Activated CD4-positive, alpha-beta T cell treated with anti-CD3 and anti-CD28 coated beads, Interleukin-2, amount 10 ng/mL, durations not matched to agents 24 days and 14 days (primary cell): ENCODE data around the gene MTF2. TPM values are rescaled to one million over a fixed set of nuclear protein-coding genes. Genes with fewer than 3 reads are reported as not detected.

ENCODE experiments used
- DNase-seq: peaks from one replicate; pipeline ENCODE4 v3.0.0; 2022
- H3K27ac Mint-ChIP-seq: one replicate; pipeline ENCODE4 v1.8.0; 2022; ENCODE audit warnings: mild to moderate bottlenecking, mixed read lengths
- H3K27me3 Mint-ChIP-seq: one replicate; pipeline ENCODE4 v1.8.0; 2022; ENCODE audit warnings: mixed read lengths
- H3K36me3 Mint-ChIP-seq: one replicate; pipeline ENCODE4 v1.8.0; 2022; ENCODE audit warnings: low read depth, mild to moderate bottlenecking, mixed read lengths
- H3K4me1 Mint-ChIP-seq: one replicate; pipeline ENCODE4 v1.8.0; 2021; ENCODE audit warnings: mixed read lengths
- H3K4me3 Mint-ChIP-seq: one replicate; pipeline ENCODE4 v1.8.0; 2022; ENCODE audit warnings: mild to moderate bottlenecking, moderate library complexity, mixed read lengths
- H3K9me3 Mint-ChIP-seq: one replicate; pipeline ENCODE4 v1.8.0; 2021; ENCODE audit warnings: mixed read lengths
- intact Hi-C: fragments of 100-400 bp; cut with micrococcal nuclease; formaldehyde crosslinking; loops from one replicate; pipeline ENCODE4 v1.15.1; 2023
- total RNA-seq: library from RNA; stranded (reverse); gene quantifications from 2 replicates; pipeline ENCODE4 v1.2.3, GENCODE V29; 2022

Gene MTF2
- total RNA-seq, 1 donor from 2014 or later = 64.3 TPM

DNA sequence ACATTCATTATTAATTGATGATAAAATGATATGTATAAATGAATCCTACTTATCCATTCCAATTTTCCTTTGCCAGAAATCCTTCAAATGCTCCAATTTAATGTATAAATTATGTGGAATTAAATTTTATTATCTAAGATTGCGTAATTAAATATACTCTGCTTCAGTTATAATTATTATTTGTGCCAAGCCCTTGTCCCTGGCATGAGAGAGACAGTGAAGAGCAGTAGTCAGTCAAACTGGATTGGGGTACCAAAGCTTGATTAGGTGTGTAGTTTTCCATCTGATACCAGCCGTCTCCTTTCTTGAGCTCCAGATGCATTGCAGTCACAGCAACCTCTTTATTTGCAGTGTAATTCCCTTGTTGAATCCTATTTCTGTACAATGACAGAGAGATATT lies 22.4 kb upstream of the MTF2 start:
- no peak overlapping the region for H3K4me3 Mint-ChIP-seq

DNA sequence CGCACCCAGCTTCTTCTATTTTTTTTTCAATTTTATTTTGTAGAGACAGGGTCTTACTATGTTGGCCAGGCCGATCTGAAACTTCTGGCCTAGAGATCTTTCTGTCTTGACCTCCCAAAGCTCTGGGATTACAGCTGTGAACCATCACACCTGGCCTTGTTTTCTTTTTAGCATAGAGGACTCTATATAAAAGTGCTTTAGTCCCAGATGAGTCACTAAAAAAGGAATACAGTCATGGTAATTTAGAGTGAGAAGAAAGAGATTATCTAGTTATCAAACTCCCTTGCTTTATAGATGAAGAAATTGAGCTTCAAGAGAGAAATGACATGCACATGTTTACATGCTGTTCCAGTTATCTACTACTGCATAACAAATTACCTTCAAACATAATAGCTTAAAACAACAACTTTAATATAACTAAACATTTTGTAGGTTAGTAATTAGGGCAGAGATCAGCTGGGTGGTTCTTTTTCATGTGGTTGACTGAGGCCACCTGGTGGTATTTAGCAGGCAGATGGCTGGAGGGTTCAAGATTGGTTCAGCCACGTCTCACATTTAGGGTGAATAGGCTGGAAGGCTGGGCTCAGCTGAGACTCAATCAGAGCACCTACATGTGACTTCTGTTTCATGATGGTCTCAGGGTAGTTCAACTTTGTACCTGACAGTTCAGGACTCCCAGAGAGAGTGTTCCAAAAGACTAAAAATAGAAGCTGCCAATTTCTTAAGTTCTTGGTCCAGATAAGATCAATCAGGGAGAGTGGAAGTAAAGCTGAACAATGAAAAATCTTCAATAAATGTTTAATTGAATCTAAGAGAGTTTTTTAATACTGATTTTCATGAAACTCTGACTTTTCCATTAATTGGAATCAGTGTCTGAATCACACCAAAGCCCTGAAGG lies 16.9 kb upstream of the MTF2 start:
- no peak overlapping the region for H3K4me3 Mint-ChIP-seq
- intact Hi-C loops = loop anchor here (1.0 kb wide), 1 partner anchor 41 kb away; no protein-coding TSS in a partner anchor
- H3K9me3 Mint-ChIP-seq = no peaks in the 10 kb centered on the region
- no peaks in the 10 kb centered on the region for H3K36me3 Mint-ChIP-seq
- H3K4me1 Mint-ChIP-seq = peaks cover 2% of the 10 kb centered on the region
- H3K27ac Mint-ChIP-seq = no peak overlapping the region
- DNase-seq = peak; percentile 80
- peaks cover 43% of the 10 kb centered on the region for H3K27me3 Mint-ChIP-seq

More for the DNA sequence above, 22.4 kb upstream of the MTF2 start:
- no peak for DNase-seq
- Mint-ChIP-seq H3K4me1 (peaks cover 3% of the 10 kb centered on the region), H3K36me3 (no peaks in the 10 kb centered on the region), H3K27ac (no peak overlapping the region), H3K27me3 (peaks cover 30% of the 10 kb centered on the region), H3K9me3 (no peaks in the 10 kb centered on the region)
- intact Hi-C loops = no loop called here

DNA sequence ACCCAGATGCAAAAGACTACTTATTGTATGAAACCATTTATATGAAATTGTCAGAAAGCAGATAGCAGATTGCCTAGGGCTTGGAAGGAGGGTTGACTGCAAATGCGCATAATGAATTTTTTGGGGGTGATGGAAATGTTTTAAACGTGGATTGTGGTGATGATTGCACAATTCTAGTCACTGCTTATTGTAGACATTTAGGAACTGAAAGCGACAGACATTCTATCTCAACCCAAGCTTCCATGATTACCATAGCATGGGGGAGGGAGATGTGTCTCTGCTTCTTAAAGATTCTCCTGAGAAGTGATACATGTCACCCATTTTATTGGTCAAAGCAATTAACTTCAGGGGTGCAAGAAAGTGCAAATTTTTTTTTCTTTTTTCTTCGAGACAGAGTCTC lies 2.8 kb upstream of the MTF2 start:
- DNase-seq = no peak
- Mint-ChIP-seq H3K4me3 (no peak overlapping the region), H3K9me3 (no peaks in the 10 kb centered on the region), H3K27ac (no peak overlapping the region), H3K4me1 (peaks cover 17% of the 10 kb centered on the region), H3K27me3 (no peaks in the 10 kb centered on the region), H3K36me3 (peaks cover 4% of the 10 kb centered on the region)
- intact Hi-C loops = loop anchor here (10.0 kb wide), 1 partner anchor 769 kb away; no protein-coding TSS in a partner anchor

DNA sequence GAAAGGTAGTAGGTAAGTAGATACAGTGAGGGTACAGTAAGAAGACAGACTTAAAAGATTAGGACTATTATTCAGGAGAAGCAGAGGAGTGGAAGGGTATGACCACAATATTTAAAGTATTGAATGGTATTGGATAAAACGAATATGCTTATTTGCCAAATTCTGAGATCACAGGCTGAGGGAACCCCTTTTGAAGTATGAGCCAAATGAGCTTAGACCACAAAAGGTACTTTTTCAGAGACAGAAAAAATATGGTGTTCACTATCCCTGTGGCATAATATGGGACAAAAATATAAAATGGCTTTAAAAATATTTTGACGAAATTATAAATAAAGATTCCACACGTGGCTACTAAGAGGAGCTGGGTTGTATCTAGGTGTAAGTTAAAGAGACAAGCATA lies 880 bp upstream of the MTF2 start:
- no peaks in the 10 kb centered on the region for H3K27me3 Mint-ChIP-seq
- intact Hi-C loops = loop anchor here (2.0 to 10.0 kb wide), 2 partner anchors 117 to 767 kb away; partner anchors contain the start of gene DIPK1A
- no peak for DNase-seq
- no peaks in the 10 kb centered on the region for H3K9me3 Mint-ChIP-seq
- peak overlapping the region; percentile 94 for H3K27ac Mint-ChIP-seq
- H3K4me1 Mint-ChIP-seq = peaks cover 28% of the 10 kb centered on the region
- H3K36me3 Mint-ChIP-seq = peaks cover 11% of the 10 kb centered on the region
- peak overlapping the region; percentile 99 for H3K4me3 Mint-ChIP-seq

DNA sequence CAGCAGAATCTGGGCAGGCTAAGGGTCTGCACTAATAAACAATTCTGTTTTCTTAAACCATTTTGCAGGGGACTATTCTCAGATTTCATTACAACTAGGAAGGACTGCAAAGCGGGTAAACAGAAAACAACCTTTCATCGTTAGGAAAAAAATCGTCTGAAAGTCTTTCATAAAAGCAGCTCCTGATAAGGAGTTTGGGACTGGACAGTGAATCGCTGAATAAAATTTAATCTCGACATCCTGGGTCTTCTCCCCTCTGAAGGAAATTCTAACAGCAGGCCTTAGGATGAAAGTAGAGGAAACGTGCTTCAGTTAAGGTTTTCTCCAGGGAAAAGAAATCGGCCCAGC lies 471 bp upstream of the MTF2 start:
- no peaks in the 10 kb centered on the region for H3K9me3 Mint-ChIP-seq
- H3K27me3 Mint-ChIP-seq = no peaks in the 10 kb centered on the region
- no peak for DNase-seq
- peak overlapping the region; percentile 99 for H3K4me3 Mint-ChIP-seq
- intact Hi-C loops = loop anchor here (2.0 to 10.0 kb wide), 2 partner anchors 118 to 766 kb away; partner anchors contain the start of gene DIPK1A
- H3K36me3 Mint-ChIP-seq = peaks cover 15% of the 10 kb centered on the region
- H3K4me1 Mint-ChIP-seq = peaks cover 32% of the 10 kb centered on the region
- H3K27ac Mint-ChIP-seq = peak overlapping the region; percentile 94

DNA sequence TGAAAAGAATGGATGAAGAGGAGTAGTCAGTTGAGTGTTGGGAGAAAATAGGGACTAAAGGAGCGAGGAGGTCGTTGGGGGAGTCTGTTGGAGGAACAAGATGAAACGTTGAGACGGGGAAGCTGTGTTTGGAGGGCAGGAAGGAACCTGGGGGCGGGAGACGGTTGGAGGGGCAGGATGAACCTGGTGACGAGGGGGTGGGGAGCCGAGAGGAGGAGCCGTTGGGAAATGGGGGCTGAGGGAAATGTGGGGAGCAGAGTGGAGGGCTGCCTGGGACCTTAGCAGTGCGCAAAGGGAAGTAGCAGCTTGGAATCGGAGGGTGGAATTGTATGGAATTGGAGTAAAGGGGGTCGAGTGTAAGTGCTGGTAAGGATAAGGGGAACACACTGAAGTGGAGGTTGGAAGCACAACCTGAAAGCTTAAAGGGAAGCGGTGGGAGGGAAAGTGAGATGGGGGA lies 630 bp downstream of the MTF2 start:
- DNase-seq = peak; percentile 77
- peak overlapping the region; percentile 99 for H3K4me3 Mint-ChIP-seq
- peak overlapping the region; percentile 94 for H3K27ac Mint-ChIP-seq
- H3K36me3 Mint-ChIP-seq = peaks cover 25% of the 10 kb centered on the region
- H3K9me3 Mint-ChIP-seq = no peaks in the 10 kb centered on the region
- intact Hi-C loops = loop anchor here (1.0 to 10.0 kb wide), 7 partner anchors 37 to 765 kb away; partner anchors contain the start of genes CCDC18, DIPK1A, DR1 and TMED5
- H3K27me3 Mint-ChIP-seq = no peaks in the 10 kb centered on the region
- H3K4me1 Mint-ChIP-seq = peaks cover 37% of the 10 kb centered on the region

- DNase-seq = peak; percentile 66
- H3K9me3 Mint-ChIP-seq = no peaks in the 10 kb centered on the region
- H3K4me1 Mint-ChIP-seq = peaks cover 37% of the 10 kb centered on the region
- peaks cover 27% of the 10 kb centered on the region for H3K36me3 Mint-ChIP-seq
- no peaks in the 10 kb centered on the region for H3K27me3 Mint-ChIP-seq
- peak overlapping the region; percentile 94 for H3K27ac Mint-ChIP-seq
- intact Hi-C loops = loop anchor here (5.0 kb wide), 2 partner anchors 57 to 267 kb away; partner anchors contain the start of gene DR1
- H3K4me3 Mint-ChIP-seq = peak overlapping the region; percentile 99
Measured at GRCh38 chr1:93080179-93080823, 1.2 kb downstream of the MTF2 start.

GRCh38 chr1:93081716-93082115 lies 2.6 kb downstream of the MTF2 start:
- intact Hi-C loops = loop anchor here (5.0 kb wide), 2 partner anchors 56 to 266 kb away; partner anchors contain the start of gene DR1
- Mint-ChIP-seq H3K4me1 (peaks cover 38% of the 10 kb centered on the region), H3K36me3 (peaks cover 39% of the 10 kb centered on the region), H3K9me3 (no peaks in the 10 kb centered on the region), H3K27ac (no peak overlapping the region), H3K27me3 (no peaks in the 10 kb centered on the region), H3K4me3 (peak overlapping the region; percentile 99)
- DNase-seq = no peak

DNA sequence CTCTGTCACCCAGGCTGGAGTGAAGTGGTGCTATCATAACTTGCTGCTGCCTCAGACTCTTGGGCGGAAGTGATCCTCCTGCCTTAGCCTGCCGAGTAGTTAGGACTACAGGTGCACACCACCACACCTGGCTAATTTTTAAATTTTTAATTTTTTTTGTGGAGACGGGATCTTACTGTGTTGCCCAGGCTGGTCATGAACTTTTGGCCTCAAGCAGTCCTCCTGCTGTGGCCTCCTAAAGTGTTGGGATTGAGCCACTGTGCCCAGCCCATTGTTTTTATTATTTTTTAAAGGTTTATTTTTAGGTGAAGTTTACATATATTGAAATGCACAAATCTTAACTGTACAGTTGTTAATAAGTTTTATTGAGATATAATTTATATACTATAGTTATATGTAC lies 3.2 kb downstream of the MTF2 start:
- H3K27me3 Mint-ChIP-seq = no peaks in the 10 kb centered on the region
- peaks cover 43% of the 10 kb centered on the region for H3K36me3 Mint-ChIP-seq
- no peak overlapping the region for H3K4me3 Mint-ChIP-seq
- no peak overlapping the region for H3K27ac Mint-ChIP-seq
- DNase-seq = no peak
- H3K9me3 Mint-ChIP-seq = no peaks in the 10 kb centered on the region
- H3K4me1 Mint-ChIP-seq = peaks cover 38% of the 10 kb centered on the region
- intact Hi-C loops = loop anchor here (5.0 kb wide), 2 partner anchors 55 to 265 kb away; partner anchors contain the start of gene DR1

GRCh38 chr1:93083979-93084378 lies 4.9 kb downstream of the MTF2 start:
- no peak overlapping the region for H3K27ac Mint-ChIP-seq
- no peaks in the 10 kb centered on the region for H3K27me3 Mint-ChIP-seq
- no peak for DNase-seq
- peaks cover 29% of the 10 kb centered on the region for H3K4me1 Mint-ChIP-seq
- intact Hi-C loops = loop anchor here (5.0 kb wide), 2 partner anchors 53 to 263 kb away; partner anchors contain the start of gene DR1
- H3K9me3 Mint-ChIP-seq = no peaks in the 10 kb centered on the region
- H3K4me3 Mint-ChIP-seq = no peak overlapping the region
- peaks cover 48% of the 10 kb centered on the region for H3K36me3 Mint-ChIP-seq

DNA sequence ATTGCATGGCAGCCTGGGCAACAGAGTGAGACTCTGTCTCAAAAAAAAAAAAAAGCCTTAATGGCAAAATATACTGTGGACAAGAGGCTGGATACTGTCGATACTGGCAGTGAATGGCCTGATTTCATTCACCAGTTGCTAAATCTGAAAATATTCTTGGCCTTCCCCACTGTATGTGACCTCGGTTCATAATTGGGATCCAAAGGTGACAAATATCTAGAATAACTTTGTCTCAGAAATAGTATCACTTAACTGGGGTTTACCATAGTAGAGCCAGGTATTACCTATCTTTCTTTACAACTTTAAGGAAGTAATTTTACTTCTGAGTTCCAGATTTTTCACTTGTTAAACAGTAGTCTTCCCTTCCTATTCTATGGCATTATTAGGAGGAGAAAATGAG lies 8.4 kb downstream of the MTF2 start:
- DNase-seq = no peak
- peaks cover 17% of the 10 kb centered on the region for H3K4me1 Mint-ChIP-seq
- no peaks in the 10 kb centered on the region for H3K9me3 Mint-ChIP-seq
- H3K27me3 Mint-ChIP-seq = no peaks in the 10 kb centered on the region
- H3K36me3 Mint-ChIP-seq = peaks cover 51% of the 10 kb centered on the region
- H3K27ac Mint-ChIP-seq = no peak overlapping the region
- intact Hi-C loops = no loop called here
- H3K4me3 Mint-ChIP-seq = no peak overlapping the region

- H3K4me1 Mint-ChIP-seq = peaks cover 24% of the 10 kb centered on the region
- H3K9me3 Mint-ChIP-seq = no peaks in the 10 kb centered on the region
- intact Hi-C loops = no loop called here
- no peak overlapping the region for H3K4me3 Mint-ChIP-seq
- no peak overlapping the region for H3K27ac Mint-ChIP-seq
- peaks cover 20% of the 10 kb centered on the region for H3K36me3 Mint-ChIP-seq
- H3K27me3 Mint-ChIP-seq = no peaks in the 10 kb centered on the region
- DNase-seq = no peak
Measured at GRCh38 chr1:93093332-93094006, 14.4 kb downstream of the MTF2 start.

DNA sequence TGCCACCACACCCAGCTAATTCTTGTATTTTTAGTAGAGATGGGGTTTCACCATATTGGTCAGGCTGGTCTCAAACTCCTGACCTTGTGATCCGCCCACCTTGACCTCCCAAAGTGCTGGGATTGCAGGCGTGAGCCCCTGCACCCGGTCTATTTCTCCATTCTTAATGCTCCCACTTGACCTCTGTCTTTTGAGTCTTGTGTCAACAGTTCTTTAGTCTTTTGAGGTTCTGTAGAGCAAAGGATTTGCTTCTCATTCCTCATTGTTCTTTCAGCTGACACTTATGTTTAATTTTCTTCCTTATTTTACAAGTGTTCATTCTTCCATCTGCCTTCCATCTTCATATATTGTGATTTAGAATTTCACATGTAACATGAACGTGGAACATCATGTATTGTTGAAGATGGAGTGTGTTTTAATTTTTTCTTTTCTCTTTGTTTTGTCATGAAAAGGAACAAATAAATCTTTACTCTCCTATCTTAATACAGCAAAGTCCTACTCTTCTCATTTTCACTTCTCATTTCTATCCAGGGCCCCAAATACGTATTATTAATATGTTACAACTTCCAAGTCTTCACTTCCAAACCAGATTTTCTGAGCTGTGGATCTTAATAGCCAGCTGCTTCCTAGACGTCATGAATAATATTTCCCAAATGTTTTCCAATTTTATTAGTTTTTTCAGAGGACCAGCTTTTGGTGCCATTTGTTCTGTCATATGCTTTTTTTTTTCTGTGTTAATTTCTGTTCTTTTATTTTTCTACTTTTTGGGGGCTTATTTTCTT lies 16.9 kb downstream of the MTF2 start:
- peaks cover 19% of the 10 kb centered on the region for H3K36me3 Mint-ChIP-seq
- intact Hi-C loops = no loop called here
- no peaks in the 10 kb centered on the region for H3K27me3 Mint-ChIP-seq
- no peak overlapping the region for H3K4me3 Mint-ChIP-seq
- no peak for DNase-seq
- H3K27ac Mint-ChIP-seq = peak overlapping the region; percentile 20
- peaks cover 26% of the 10 kb centered on the region for H3K4me1 Mint-ChIP-seq
- no peaks in the 10 kb centered on the region for H3K9me3 Mint-ChIP-seq
